PFSK-1 (cell line): Measurements from ENCODE around the gene FIBCD1.

Experiments used
- FOXP2 ChIP-seq: optimal IDR thresholded peaks from 2 replicates; pipeline ENCODE3; 2011; ENCODE audit warnings: borderline replicate concordance, control low read depth, inconsistent platforms; ENCODE audit not compliant: insufficient read depth; ENCODE audit errors: extremely low read length, extremely low read depth
- POLR2AphosphoS5 ChIP-seq: IDR thresholded peaks from 2 replicates; pipeline ENCODE4 v1.6.1; 2012; ENCODE audit warnings: low read depth, mild to moderate bottlenecking, control low read depth, low read length, moderate library complexity
- SIN3A ChIP-seq: IDR thresholded peaks from 2 replicates; pipeline ENCODE4 v1.6.1; 2012; ENCODE audit warnings: mild to moderate bottlenecking, low read length, moderate library complexity, borderline replicate concordance; ENCODE audit not compliant: insufficient read depth
- TAF1 ChIP-seq: IDR thresholded peaks from 2 replicates; pipeline ENCODE4 v1.6.1; 2012; ENCODE audit warnings: low read length, control low read depth, borderline replicate concordance; ENCODE audit not compliant: insufficient read depth
- TF ChIP-seq, protein P1 (sequence below), 2 experiments: IDR thresholded peaks; 2 replicates each; pipeline versions ENCODE4 v1.6.1 to v1.8.0; 2011 to 2012; ENCODE audit warnings: low read depth in 2 of 2, low read length in 2 of 2, control low read depth in 1 of 2, inconsistent platforms in 1 of 2, mild to moderate bottlenecking in 1 of 2, moderate library complexity in 1 of 2; ENCODE audit not compliant: insufficient read depth in 1 of 2

Gene FIBCD1

DNA sequence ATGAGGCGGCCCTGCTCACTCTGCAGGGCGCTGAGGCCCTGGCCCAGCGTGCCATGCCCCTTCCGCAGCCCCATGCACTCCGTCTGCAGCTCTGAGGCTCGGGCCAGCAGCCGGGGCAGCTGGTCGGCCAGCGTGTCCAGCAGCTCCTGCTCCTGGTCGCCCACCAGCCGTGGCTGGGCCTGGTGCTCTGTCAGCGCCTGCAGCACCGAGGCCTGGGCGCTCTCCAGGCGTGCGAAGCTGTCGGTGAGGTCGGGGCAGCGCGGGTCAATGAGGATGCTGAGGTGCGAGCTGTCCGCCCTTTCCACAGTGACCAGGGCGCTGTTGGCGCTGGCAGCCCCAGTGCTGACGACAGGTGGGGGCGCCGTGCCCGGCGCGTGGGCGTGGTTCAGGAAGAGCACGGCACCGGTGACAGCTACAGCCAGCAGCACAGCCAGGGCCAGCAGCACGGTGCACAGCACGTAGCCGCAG is 9.4 kb downstream of the FIBCD1 start:
- TF ChIP-seq POLR2AphosphoS5 (no peak), SIN3A (no peak), FOXP2 (no peak), TAF1 (no peak)
- TF ChIP-seq, protein P1, sequence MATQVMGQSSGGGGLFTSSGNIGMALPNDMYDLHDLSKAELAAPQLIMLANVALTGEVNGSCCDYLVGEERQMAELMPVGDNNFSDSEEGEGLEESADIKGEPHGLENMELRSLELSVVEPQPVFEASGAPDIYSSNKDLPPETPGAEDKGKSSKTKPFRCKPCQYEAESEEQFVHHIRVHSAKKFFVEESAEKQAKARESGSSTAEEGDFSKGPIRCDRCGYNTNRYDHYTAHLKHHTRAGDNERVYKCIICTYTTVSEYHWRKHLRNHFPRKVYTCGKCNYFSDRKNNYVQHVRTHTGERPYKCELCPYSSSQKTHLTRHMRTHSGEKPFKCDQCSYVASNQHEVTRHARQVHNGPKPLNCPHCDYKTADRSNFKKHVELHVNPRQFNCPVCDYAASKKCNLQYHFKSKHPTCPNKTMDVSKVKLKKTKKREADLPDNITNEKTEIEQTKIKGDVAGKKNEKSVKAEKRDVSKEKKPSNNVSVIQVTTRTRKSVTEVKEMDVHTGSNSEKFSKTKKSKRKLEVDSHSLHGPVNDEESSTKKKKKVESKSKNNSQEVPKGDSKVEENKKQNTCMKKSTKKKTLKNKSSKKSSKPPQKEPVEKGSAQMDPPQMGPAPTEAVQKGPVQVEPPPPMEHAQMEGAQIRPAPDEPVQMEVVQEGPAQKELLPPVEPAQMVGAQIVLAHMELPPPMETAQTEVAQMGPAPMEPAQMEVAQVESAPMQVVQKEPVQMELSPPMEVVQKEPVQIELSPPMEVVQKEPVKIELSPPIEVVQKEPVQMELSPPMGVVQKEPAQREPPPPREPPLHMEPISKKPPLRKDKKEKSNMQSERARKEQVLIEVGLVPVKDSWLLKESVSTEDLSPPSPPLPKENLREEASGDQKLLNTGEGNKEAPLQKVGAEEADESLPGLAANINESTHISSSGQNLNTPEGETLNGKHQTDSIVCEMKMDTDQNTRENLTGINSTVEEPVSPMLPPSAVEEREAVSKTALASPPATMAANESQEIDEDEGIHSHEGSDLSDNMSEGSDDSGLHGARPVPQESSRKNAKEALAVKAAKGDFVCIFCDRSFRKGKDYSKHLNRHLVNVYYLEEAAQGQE (IDR thresholded peaks at IDR 0.05; ENCODE audit: insufficient read depth in 1 of 2, low read depth in 2 of 2, low read length in 2 of 2) = no peak

DNA sequence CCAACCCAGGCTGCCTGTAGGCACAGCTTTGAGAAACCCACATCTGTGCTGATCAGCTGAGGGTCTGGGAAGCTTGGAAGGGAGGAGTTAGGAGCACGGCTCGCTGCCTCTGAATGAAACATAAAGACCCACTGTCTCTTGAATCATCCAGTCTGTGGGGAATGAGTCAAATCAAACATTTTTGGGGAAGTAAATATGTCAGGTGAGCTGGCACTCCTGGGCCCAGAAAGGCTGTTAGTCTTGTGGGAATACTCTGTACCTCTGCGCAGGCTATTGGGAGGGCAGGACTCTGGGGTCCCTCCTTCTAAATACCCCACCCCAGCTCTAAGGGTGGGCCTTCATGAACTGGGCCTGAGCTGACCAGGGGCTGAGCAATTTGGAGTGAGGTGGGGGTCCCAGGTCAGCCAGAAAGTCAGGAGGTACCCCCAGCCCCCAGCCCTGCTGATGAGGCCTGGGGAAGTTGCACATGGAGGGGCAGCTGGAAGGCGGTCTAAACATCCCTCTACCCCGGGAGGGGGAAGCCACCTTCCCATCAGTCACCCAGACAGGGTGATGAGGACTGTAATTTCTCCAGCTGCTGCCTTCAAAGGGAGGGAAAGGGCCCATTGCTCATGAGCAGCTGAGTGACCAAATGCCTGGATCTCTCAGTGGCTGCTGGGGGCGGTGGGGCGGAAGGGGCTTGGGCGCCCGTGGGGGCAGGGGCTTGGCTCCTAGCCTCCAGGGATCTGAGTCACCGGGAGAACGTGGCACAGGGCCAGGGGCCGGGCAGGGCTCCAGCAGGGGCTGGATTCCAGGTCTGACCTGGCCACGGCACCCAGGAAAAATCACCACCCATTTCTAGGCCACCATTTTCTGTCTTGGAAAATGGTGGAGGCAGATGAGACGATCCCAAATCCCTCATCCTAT is 10.8 kb downstream of the FIBCD1 start:
- no peak for TF ChIP-seq FOXP2
- no peak for TF ChIP-seq SIN3A
- TF ChIP-seq, protein P1 (IDR thresholded peaks at IDR 0.05; ENCODE audit: insufficient read depth in 1 of 2, low read depth in 2 of 2, low read length in 2 of 2) = no peak
- no peak for TF ChIP-seq POLR2AphosphoS5
- TF ChIP-seq TAF1 = no peak

DNA sequence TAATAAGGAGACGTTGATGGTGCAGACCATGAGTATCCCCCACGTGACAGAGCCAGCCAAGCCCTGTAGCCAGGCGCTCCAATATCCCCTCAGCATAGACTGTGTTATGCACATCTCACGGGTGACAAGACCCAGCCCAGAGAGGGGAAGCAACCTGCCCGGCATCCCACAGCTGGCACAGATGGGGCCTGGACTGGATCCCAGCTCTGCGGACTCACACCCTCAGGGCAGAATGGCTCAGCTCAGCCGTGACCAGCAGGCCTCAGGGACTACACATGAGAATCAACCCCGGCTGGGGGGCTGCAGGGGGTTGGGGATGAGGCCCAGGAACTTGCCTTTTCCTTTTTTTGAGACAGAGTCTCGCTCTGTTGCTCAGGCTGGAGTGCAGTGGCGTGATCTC is 11.7 kb downstream of the FIBCD1 start:
- TF ChIP-seq POLR2AphosphoS5 (no peak), TAF1 (no peak), SIN3A (no peak), FOXP2 (no peak)
- TF ChIP-seq, protein P1 (IDR thresholded peaks at IDR 0.05; ENCODE audit: insufficient read depth in 1 of 2, low read depth in 2 of 2, low read length in 2 of 2) = no peak

DNA sequence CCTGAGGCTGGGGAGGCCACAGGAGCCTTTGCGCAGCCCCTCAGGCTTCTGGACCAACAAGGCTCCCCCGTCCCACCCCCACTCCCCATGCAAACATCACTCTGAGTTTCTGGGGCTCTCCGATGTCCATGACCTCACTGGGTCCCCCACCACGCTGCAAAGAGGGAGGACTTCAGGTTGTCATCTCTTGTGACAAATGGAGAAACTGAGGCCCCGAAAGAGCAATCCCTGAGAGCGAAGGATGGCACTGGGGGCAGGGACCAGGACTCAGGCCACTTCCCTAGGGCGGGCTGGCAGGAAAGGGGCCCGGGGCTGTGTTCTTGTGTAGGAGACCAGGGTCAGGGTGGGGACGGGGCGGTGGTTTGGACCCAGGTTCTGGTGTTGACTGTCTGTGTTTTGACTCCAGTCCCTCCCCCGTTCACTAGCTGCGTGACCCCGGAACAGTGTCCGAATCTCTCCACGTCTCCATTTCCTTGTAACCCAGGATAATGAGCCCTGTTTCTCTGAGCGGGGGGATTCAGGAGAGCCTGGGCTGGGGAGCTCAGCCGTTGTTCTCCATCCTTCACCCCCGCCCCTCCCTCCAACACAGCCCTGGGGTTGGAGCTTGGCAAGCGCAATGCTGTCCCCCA is 13.9 kb downstream of the FIBCD1 start:
- TF ChIP-seq FOXP2 = no peak
- TF ChIP-seq TAF1 = no peak
- TF ChIP-seq SIN3A = no peak
- TF ChIP-seq POLR2AphosphoS5 = no peak
- TF ChIP-seq, protein P1 (IDR thresholded peaks at IDR 0.05; ENCODE audit: insufficient read depth in 1 of 2, low read depth in 2 of 2, low read length in 2 of 2) = no peak
